PC-3 (cell line): ENCODE results near the gene EIF1. TPM values are rescaled to one million over a fixed set of nuclear protein-coding genes. Genes with fewer than 3 reads are reported as not detected.
"Not testable (repeated sequence)": the region's sequence is repeated elsewhere in the genome, so short reads cannot be mapped to it uniquely, and the experiment has no call there.

Experiments used
- ATAC-seq: fragments of 200-7000 bp; cut with Tn5 transposase; 2 replicates; pipeline ENCODE4 v1.9.1; 2020; ENCODE audit warnings: mild to moderate bottlenecking, moderate library complexity
- BruUV-seq: library from RNA; stranded (reverse); fragments of 400-500 nt; replicated peaks from 2 replicates; lab custom pipeline; 2021; lab: Mats Ljungman, UMichigan
- CTCF ChIA-PET: fragments of 300-600 bp; sonication (Branson Sonifier 250); formaldehyde crosslinking; loops from one replicate; lab custom pipeline; 2022; ENCODE audit warnings: antibody characterized with exemption; lab: Charles Lee
- POLR2A ChIA-PET: fragments of 300-600 bp; sonication (Branson Sonifier 250); formaldehyde crosslinking; loops from one replicate; lab custom pipeline; 2022; ENCODE audit warnings: antibody characterized with exemption; ENCODE audit not compliant: unreplicated experiment; lab: Charles Lee
- DNase-seq: peaks from one replicate; pipeline ENCODE4 v3.0.0-alpha.2; 2015
- H2AFZ ChIP-seq: fragments of 300-600 bp; sonication (generic); 2 replicates; pipeline ENCODE4 v1.6.0; 2016; ENCODE audit warnings: antibody characterized with exemption, low read length
- H3F3A ChIP-seq: fragments of 300-600 bp; sonication (generic); one replicate; pipeline ENCODE4 v1.6.0; 2017; ENCODE audit warnings: antibody characterized with exemption, low read length, control low read depth, mild to moderate bottlenecking; ENCODE audit not compliant: unreplicated experiment
- H3K27ac ChIP-seq: fragments of 300-600 bp; sonication (generic); 2 replicates; pipeline ENCODE4 v1.5.1; 2016; ENCODE audit warnings: mild to moderate bottlenecking, low read length
- H3K27me3 ChIP-seq: fragments of 300-600 bp; sonication (generic); 2 replicates; pipeline ENCODE4 v1.6.1; 2016; ENCODE audit warnings: low read length, mixed read lengths
- H3K36me3 ChIP-seq: fragments of 300-600 bp; sonication (generic); 2 replicates; pipeline ENCODE4 v1.6.1; 2016; ENCODE audit warnings: low read depth, mixed run types, low read length, mixed read lengths
- H3K4me1 ChIP-seq: fragments of 300-600 bp; sonication (generic); 2 replicates; pipeline ENCODE4 v1.5.1; 2016; ENCODE audit warnings: low read length; ENCODE audit not compliant: insufficient read depth
- H3K4me2 ChIP-seq: fragments of 300-600 bp; sonication (generic); 2 replicates; pipeline ENCODE4 v1.6.0; 2016; ENCODE audit warnings: low read length
- H3K4me3 ChIP-seq: fragments of 300-600 bp; sonication (generic); 2 replicates; pipeline ENCODE4 v1.5.1; 2016; ENCODE audit warnings: mild to moderate bottlenecking, low read length, mixed read lengths
- H3K79me2 ChIP-seq: fragments of 300-600 bp; sonication (generic); 2 replicates; pipeline ENCODE4 v1.6.1; 2017; ENCODE audit warnings: low read length, mixed read lengths
- H3K9ac ChIP-seq: fragments of 300-600 bp; sonication (generic); 2 replicates; pipeline ENCODE4 v1.6.0; 2016; ENCODE audit warnings: mild to moderate bottlenecking, low read length
- H3K9me2 ChIP-seq: fragments of 300-600 bp; sonication (generic); replicated peaks from 2 replicates; pipeline ENCODE4 v1.6.1; 2016; ENCODE audit warnings: mixed run types, low read length, mixed read lengths
- H3K9me3 ChIP-seq: fragments of 300-600 bp; sonication (generic); 2 replicates; pipeline ENCODE4 v1.6.1; 2016; ENCODE audit warnings: low read length, mixed read lengths
- H4K20me1 ChIP-seq: fragments of 300-600 bp; sonication (generic); 2 replicates; pipeline ENCODE4 v1.6.1; 2016; ENCODE audit warnings: low read length, mixed read lengths
- EZH2 ChIP-seq: fragments of 300-600 bp; sonication (generic); IDR thresholded peaks from one replicate; pipeline ENCODE4 v1.6.1; 2017; ENCODE audit warnings: antibody characterized with exemption, mild to moderate bottlenecking, low read length; ENCODE audit not compliant: unreplicated experiment
- EZH2phosphoT487 ChIP-seq: fragments of 300-600 bp; sonication (generic); IDR thresholded peaks from 2 replicates; pipeline ENCODE4 v1.6.1; 2018; ENCODE audit warnings: mild to moderate bottlenecking, antibody characterized with exemption, low read length, borderline replicate concordance
- intact Hi-C: fragments of 100-400 bp; cut with micrococcal nuclease; formaldehyde crosslinking; loops from 2 replicates; pipeline ENCODE4 v1.9.0; 2023
- total RNA-seq: library from RNA; depleted of rRNA; stranded (reverse); fragments of >200 nt; gene quantifications from 2 replicates; pipeline ENCODE4 v1.2.3, GENCODE V29; 2014
- TF ChIP-seq, protein P1 (sequence below): fragments of 300-600 bp; sonication (generic); conservative IDR thresholded peaks from 2 replicates; pipeline ENCODE4 v1.5.1; 2017; ENCODE audit warnings: antibody characterized with exemption, low read depth, mild to moderate bottlenecking, low read length

Gene EIF1
- total RNA-seq, 1 experiment from 2014 or later: 88.7 TPM

GRCh38 chr17:41695954-41696757, 7.5 kb downstream of the EIF1 start:
- peak; percentile 57 for ATAC-seq
- intact Hi-C loops: no loop called here

DNA sequence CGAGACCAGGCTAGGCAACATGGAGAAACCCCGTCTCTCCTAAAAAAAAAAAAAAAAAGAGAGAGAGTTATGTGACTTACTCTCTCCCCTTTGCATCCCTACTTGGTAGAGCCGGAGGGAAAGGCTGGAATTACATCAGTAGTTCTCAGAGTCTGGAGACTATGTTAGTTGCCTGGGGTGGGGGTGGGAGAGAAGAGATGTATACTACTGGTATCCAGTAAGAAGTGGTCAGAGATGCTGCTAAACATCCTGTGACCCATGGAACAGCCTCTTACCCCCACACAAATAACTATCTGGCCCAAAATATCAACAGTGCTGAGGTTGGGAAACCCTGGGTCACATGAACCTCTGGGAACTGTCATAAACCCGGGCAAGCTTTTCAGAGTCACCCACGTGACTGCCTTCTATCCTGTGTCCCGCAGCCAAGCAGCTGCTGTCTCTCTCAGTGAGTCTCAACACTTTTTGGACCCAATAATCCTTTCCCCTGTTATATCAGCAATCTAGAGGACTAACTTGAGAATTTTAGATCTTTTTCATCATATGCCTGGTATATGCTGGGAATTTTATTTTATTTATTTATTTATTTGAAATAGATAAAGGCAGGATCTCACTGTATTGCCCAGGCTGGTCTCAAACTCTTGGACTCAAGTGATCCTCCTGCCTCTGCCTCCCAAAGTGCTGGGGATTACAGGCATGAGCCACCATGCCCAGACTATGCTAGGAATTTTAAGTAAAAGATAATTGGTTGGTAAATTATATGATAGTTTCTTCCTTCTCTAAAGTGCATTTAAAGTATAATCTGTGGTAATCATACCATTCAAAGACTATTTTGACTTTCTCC, 8.7 kb downstream of the EIF1 start:
- no peak overlapping the region for H3K9ac ChIP-seq
- DNase-seq (no peak), ATAC-seq (no peak)
- no TSS peak for BruUV-seq
- no peaks in the 10 kb centered on the region for H3K27me3 ChIP-seq
- POLR2A ChIA-PET: no interaction called here
- H3F3A ChIP-seq: peaks cover 10% of the 10 kb centered on the region
- H3K36me3 ChIP-seq: peaks cover 5% of the 10 kb centered on the region; the same call in 1 of the 2 replicates
- no peaks in the 10 kb centered on the region for H3K79me2 ChIP-seq
- H3K4me2 ChIP-seq: no peak overlapping the region
- H3K9me2 ChIP-seq: no peaks in the 10 kb centered on the region
- H2AFZ ChIP-seq: no peak overlapping the region
- no peak for TF ChIP-seq EZH2phosphoT487
- TF ChIP-seq EZH2: no peak
- TF ChIP-seq, protein P1, sequence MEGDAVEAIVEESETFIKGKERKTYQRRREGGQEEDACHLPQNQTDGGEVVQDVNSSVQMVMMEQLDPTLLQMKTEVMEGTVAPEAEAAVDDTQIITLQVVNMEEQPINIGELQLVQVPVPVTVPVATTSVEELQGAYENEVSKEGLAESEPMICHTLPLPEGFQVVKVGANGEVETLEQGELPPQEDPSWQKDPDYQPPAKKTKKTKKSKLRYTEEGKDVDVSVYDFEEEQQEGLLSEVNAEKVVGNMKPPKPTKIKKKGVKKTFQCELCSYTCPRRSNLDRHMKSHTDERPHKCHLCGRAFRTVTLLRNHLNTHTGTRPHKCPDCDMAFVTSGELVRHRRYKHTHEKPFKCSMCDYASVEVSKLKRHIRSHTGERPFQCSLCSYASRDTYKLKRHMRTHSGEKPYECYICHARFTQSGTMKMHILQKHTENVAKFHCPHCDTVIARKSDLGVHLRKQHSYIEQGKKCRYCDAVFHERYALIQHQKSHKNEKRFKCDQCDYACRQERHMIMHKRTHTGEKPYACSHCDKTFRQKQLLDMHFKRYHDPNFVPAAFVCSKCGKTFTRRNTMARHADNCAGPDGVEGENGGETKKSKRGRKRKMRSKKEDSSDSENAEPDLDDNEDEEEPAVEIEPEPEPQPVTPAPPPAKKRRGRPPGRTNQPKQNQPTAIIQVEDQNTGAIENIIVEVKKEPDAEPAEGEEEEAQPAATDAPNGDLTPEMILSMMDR: no peak
- CTCF ChIA-PET: no interaction called here
- peaks cover 1% of the 10 kb centered on the region for H4K20me1 ChIP-seq
- no peak overlapping the region for H3K27ac ChIP-seq
- no peaks in the 10 kb centered on the region for H3K4me1 ChIP-seq
- intact Hi-C loops: no loop called here
- no peaks in the 10 kb centered on the region for H3K9me3 ChIP-seq
- H3K4me3 ChIP-seq: no peak overlapping the region

More at GRCh38 chr17:41695954-41696757, 7.5 kb downstream of the EIF1 start:
- BruUV-seq: no TSS peak
- H3K9me2 ChIP-seq: no peaks in the 10 kb centered on the region
- H2AFZ ChIP-seq: no peak overlapping the region
- peak; percentile 73 for DNase-seq
- H3K9me3 ChIP-seq: no peaks in the 10 kb centered on the region
- H3K4me1 ChIP-seq: no peaks in the 10 kb centered on the region
- no peaks in the 10 kb centered on the region for H3K27me3 ChIP-seq
- H3K4me3 ChIP-seq: no peak overlapping the region
- H4K20me1 ChIP-seq: peaks cover 13% of the 10 kb centered on the region
- H3K79me2 ChIP-seq: peaks cover 4% of the 10 kb centered on the region
- peaks cover 19% of the 10 kb centered on the region for H3F3A ChIP-seq
- H3K27ac ChIP-seq: no peak overlapping the region
- POLR2A ChIA-PET: no interaction called here
- CTCF ChIA-PET: interaction anchor here (0.5 to 1.2 kb wide), 5 partner anchors 12 to 33 kb away, joined by 3 to 4 read pairs (median 4); no protein-coding TSS in a partner anchor
- H3K4me2 ChIP-seq: no peak overlapping the region
- H3K9ac ChIP-seq: no peak overlapping the region
- TF ChIP-seq, protein P1: peak; percentile 79
- TF ChIP-seq EZH2: no peak
- H3K36me3 ChIP-seq: peaks cover 13% of the 10 kb centered on the region

GRCh38 chr17:41700843-41701242, 12.2 kb downstream of the EIF1 start:
- H3K9me2 ChIP-seq, H4K20me1 ChIP-seq, H3K9me3 ChIP-seq, intact Hi-C loops, H3F3A ChIP-seq, CTCF ChIA-PET, H3K4me2 ChIP-seq, ATAC-seq, H3K36me3 ChIP-seq, H3K27me3 ChIP-seq, POLR2A ChIA-PET, H3K9ac ChIP-seq, H3K27ac ChIP-seq, DNase-seq, H3K4me3 ChIP-seq, H2AFZ ChIP-seq, H3K79me2 ChIP-seq, BruUV-seq, H3K4me1 ChIP-seq: not testable (repeated sequence)
